Common myeloid progenitor, CD34-positive (primary cell): Measurements from ENCODE around the gene STK10.
A peak's percentile ranks its signal among the peaks of the same experiment; 100 is the strongest.

ENCODE experiments used
- CTCF ChIA-PET: fragments of 350-600 bp; sonication (Branson Sonifier 250); formaldehyde crosslinking; loops from one replicate; lab custom pipeline; 2021; ENCODE audit warnings: antibody characterized with exemption; lab: Charles Lee
- POLR2A ChIA-PET: fragments of 350-600 bp; sonication (Branson Sonifier 250); formaldehyde crosslinking; loops from one replicate; lab custom pipeline; 2021; ENCODE audit warnings: antibody characterized with exemption; lab: Charles Lee
- DNase-seq, 3 donors: peaks; one replicate each; pipeline versions ENCODE4 v3.0.0 to v3.0.0-alpha.2; 2013
- H3K27ac ChIP-seq, 2 experiments: 1 replicate in 1 of 2; 2 replicates in 1 of 2; pipeline ENCODE4 v1.7.0; 2013; ENCODE audit warnings: inconsistent platforms in 2 of 2, low read length in 2 of 2, mild to moderate bottlenecking in 2 of 2, low read depth in 1 of 2, moderate library complexity in 1 of 2; ENCODE audit not compliant: severe bottlenecking in 2 of 2, insufficient read depth in 1 of 2, poor library complexity in 1 of 2
- H3K27me3 ChIP-seq, 5 experiments: replicated peaks in 2 of 5; 1 replicate in 3 of 5; 2 replicates in 2 of 5; pipeline versions ENCODE4 v1.6.1 to v1.7.0; 2013; ENCODE audit warnings: low read length in 4 of 5, mild to moderate bottlenecking in 2 of 5, moderate library complexity in 2 of 5, inconsistent platforms in 1 of 5; ENCODE audit not compliant: insufficient read depth in 5 of 5, control insufficient read depth in 4 of 5
- H3K36me3 ChIP-seq, 4 experiments: 1 replicate in 2 of 4; 2 replicates in 2 of 4; pipeline versions ENCODE4 v1.6.1 to v1.7.0; 2013; ENCODE audit warnings: low read length in 3 of 4, control low read depth in 1 of 4, mild to moderate bottlenecking in 1 of 4; ENCODE audit not compliant: control insufficient read depth in 4 of 4, insufficient read depth in 4 of 4
- H3K4me1 ChIP-seq, 4 experiments: 1 replicate in 3 of 4; 2 replicates in 1 of 4; pipeline versions ENCODE4 v1.6.1 to v1.7.1; 2013; ENCODE audit warnings: low read length in 3 of 4, mild to moderate bottlenecking in 3 of 4, control low read depth in 1 of 4, inconsistent platforms in 1 of 4, moderate library complexity in 1 of 4; ENCODE audit not compliant: control insufficient read depth in 4 of 4, insufficient read depth in 4 of 4; ENCODE audit errors: control extremely low read depth in 1 of 4
- H3K4me3 ChIP-seq, 7 experiments: 1 replicate in 4 of 7; 2 replicates in 3 of 7; pipeline versions ENCODE4 v1.5.1 to v1.7.0; 2013; ENCODE audit warnings: mild to moderate bottlenecking in 7 of 7, low read length in 6 of 7, moderate library complexity in 6 of 7, inconsistent platforms in 2 of 7, low read depth in 2 of 7, control low read depth in 1 of 7; ENCODE audit not compliant: insufficient read depth in 4 of 7, control insufficient read depth in 1 of 7; ENCODE audit errors: extremely low read depth in 1 of 7
- H3K9me3 ChIP-seq, 5 experiments: 1 replicate in 4 of 5; 2 replicates in 1 of 5; pipeline versions ENCODE4 v1.6.1 to v1.7.1; 2013; ENCODE audit warnings: low read length in 4 of 5, mild to moderate bottlenecking in 2 of 5, inconsistent platforms in 1 of 5, low read depth in 1 of 5, moderate library complexity in 1 of 5; ENCODE audit not compliant: control insufficient read depth in 4 of 5, insufficient read depth in 2 of 5; ENCODE audit errors: control extremely low read depth in 1 of 5
- WGBS: methylation state at CpG from one replicate; pipeline ENCODE4 v1.1.5; 2013; ENCODE audit not compliant: insufficient coverage; 5-methylcytosine and 5-hydroxymethylcytosine counted together

The STK10 gene

DNA sequence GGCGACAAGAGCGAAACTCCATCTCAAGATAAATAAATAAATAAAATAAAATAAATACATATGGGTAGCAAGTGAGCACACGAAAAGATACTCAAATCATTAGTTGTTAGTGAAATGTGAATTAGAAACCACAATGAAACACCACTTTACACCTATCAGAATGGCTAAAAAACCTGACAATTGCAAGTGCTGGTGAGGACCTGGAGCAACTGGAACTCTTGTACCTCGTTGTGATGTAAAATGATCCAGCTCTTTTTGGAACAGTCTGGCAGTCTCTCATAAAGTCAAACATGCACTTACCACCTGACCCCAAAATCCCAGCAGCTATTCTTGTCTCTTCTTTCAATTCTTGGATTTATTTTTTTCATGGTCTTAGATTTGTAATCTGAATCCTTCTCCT, 112.4 kb downstream of the STK10 start:
- DNase-seq: no peak
- ChIA-PET POLR2A (no interaction called here), CTCF (interaction anchor here (1.1 kb wide), 1 partner anchor 17 kb away, joined by 3 read pairs; no protein-coding TSS in a partner anchor)
- Histone ChIP-seq H3K9me3 (no peaks in the 10 kb centered on the region), H3K36me3 (peaks cover 18 to 49% (median 34%) of the 10 kb centered on the region in 4 experiments), H3K4me1 (peaks cover 0 to 41% (median 29%) of the 10 kb centered on the region in 4 experiments), H3K27ac (no peak overlapping the region), H3K4me3 (no peak overlapping the region), H3K27me3 (no peaks in the 10 kb centered on the region)
- 100% methylated on average over 1 of the region's 4 CpGs for WGBS

DNA sequence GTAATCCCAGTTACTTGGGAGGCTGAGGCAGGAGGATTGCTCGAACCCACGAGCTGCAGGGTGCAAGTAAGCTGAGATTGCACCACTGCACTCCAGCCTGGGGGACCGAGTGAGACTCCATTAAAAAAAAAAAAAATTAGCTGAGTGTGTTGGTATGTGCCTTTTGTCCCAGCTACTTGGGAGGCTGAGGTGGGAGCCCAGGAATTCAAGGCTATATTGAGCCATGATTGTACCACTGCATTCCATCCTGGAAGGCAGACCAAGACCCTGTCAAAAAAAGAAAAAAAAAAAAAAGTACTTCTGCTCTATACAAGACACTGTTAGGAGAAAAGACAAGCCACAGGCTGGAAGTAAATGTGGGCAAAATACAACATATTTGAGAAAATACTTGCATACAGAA, 113.1 kb downstream of the STK10 start:
- Histone ChIP-seq H3K27me3 (no peaks in the 10 kb centered on the region), H3K36me3 (peaks cover 13 to 41% (median 28%) of the 10 kb centered on the region in 4 experiments), H3K4me1 (peaks cover 0 to 34% (median 29%) of the 10 kb centered on the region in 4 experiments), H3K27ac (no peak overlapping the region), H3K9me3 (no peaks in the 10 kb centered on the region), H3K4me3 (no peak overlapping the region)
- DNase-seq: no peak
- WGBS: 98% methylated on average over 3 of the region's 3 CpGs
- ChIA-PET POLR2A (no interaction called here), CTCF (no interaction called here)

DNA sequence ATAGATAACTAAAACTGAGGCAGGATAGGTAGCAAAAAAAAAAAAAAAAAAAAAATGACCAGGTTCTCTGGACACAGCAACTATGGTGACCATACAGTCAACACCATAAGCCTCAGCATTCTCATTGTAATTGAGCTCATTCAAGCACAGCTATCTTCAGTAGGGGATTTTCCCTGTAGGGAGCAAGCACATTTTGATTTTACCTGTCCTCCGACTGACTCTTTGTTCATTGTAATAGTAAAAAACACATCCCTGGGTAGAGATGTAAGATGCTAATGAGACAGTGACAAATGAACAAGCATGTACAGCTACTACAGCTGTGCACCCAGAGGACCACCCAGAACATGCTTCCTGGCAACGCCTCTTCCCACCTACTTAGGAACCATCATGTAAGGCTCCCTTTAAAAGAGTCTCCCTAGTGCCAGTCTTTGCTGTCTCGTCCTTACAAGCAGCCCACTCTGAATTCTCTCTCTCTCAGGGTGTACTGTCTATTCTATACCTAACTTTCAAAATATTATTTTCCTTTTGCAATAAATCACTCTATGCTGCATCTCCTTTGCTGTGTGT, 116.6 kb downstream of the STK10 start:
- Histone ChIP-seq H3K9me3 (no peaks in the 10 kb centered on the region), H3K4me1 (peaks cover 0 to 18% (median 12%) of the 10 kb centered on the region in 4 experiments), H3K4me3 (peak overlapping the region in 1 of 7 experiments; percentile 13), H3K36me3 (peaks cover 8 to 41% (median 22%) of the 10 kb centered on the region in 4 experiments), H3K27ac (no peak overlapping the region), H3K27me3 (no peaks in the 10 kb centered on the region)
- ChIA-PET POLR2A (no interaction called here), CTCF (interaction anchor here (1.1 to 1.9 kb wide), 2 partner anchors 12 to 25 kb away, joined by 3 to 5 read pairs; no protein-coding TSS in a partner anchor)
- WGBS: 89% methylated on average over 2 of the region's 3 CpGs
- no peak for DNase-seq

DNA sequence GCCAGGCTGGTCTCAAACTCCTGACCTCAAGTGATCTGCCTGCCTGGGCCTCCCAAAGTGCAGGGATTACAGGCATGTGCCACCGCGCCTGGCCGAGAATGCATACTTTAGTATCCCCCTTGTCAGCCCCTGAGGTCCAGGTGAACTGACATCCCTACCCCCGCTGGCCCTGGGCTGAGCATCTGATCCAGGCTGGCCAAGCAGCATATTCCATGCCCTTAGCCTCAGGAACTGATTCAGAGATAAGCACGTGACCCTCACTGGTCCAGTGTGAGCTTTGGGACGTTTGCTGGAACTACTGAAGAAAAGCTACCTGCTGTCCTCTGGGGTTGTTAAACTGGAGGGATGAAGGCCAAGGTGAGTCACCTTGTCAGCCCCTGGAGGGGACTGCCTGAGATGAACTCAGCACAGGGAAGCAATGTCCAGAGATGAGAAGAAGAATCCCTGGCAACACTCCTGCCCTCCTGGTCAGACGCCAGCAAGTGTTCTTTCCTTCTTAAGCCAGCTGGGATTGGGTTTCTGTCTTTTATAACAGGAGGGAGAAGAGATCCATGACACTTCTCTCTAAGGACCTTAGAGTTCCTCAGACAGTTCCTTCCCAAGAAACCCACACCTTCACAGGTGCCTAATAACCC, 122.5 kb downstream of the STK10 start:
- WGBS: 97% methylated on average over 4 of the region's 7 CpGs
- POLR2A ChIA-PET: no interaction called here
- Histone ChIP-seq H3K4me3 (no peak overlapping the region), H3K36me3 (peaks cover 7 to 69% (median 44%) of the 10 kb centered on the region in 4 experiments), H3K9me3 (no peaks in the 10 kb centered on the region), H3K27ac (no peak overlapping the region), H3K27me3 (no peaks in the 10 kb centered on the region), H3K4me1 (peaks cover 0 to 28% (median 19%) of the 10 kb centered on the region in 4 experiments)
- DNase-seq: no peak
- CTCF ChIA-PET: interaction anchor here (0.7 to 2.5 kb wide), 4 partner anchors 8 to 154 kb away, joined by 3 to 6 read pairs (median 4); no protein-coding TSS in a partner anchor

DNA sequence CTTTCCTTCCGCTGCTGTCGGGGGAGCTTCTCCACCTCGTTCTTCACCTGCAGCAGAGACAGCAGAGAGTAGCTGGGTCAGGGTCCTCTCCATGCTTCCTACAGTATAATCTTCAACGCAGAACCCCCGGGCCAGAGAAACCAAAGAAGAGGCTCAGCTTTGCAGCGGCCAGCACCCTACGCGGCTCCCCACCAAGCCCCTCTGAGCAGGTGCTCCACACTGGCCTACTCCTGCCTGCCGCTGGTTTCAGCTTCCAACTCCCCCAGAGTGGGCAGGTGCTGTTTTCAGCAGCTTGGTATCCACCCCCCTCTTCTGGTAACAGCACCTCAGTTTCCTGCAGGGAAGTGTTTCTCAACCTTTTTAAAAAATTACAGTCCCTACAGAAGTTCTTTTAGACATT, 123.3 kb downstream of the STK10 start:
- Histone ChIP-seq H3K4me3 (no peak overlapping the region), H3K27me3 (no peaks in the 10 kb centered on the region), H3K36me3 (peaks cover 7 to 77% (median 52%) of the 10 kb centered on the region in 4 experiments), H3K9me3 (no peaks in the 10 kb centered on the region), H3K27ac (no peak overlapping the region), H3K4me1 (peaks cover 0 to 28% (median 19%) of the 10 kb centered on the region in 4 experiments)
- ChIA-PET POLR2A (interaction anchor here (0.5 kb wide), 1 partner anchor 14 kb away, joined by 4 read pairs; no protein-coding TSS in a partner anchor), CTCF (interaction anchor here (0.7 to 2.5 kb wide), 4 partner anchors 24 to 153 kb away, joined by 3 to 6 read pairs (median 4); partner anchors contain the start of gene STK10)
- no peak for DNase-seq
- 97% methylated on average over 8 of the region's 9 CpGs for WGBS

DNA sequence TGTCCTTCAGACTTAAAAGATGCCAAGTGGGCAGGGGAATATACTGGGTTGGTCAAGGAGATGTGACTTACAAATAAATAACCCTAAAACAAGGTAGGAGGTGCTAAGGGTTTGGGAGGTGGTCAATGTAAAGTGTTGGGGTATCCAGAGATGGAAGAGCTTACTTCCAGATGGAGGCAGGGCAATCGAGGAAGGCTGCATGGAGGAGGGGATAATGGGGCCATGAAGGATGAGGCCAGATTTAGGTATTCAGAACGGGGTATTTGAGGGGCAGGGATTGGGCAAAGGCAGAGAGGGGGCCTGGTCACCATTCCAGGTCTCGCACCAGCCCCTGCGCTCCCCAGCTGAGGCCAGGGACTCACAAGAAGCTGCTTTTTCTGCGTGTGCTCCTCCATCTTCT, 123.7 kb downstream of the STK10 start:
- Histone ChIP-seq H3K4me1 (peaks cover 0 to 28% (median 19%) of the 10 kb centered on the region in 4 experiments), H3K4me3 (no peak overlapping the region), H3K9me3 (no peaks in the 10 kb centered on the region), H3K36me3 (peaks cover 7 to 77% (median 55%) of the 10 kb centered on the region in 4 experiments), H3K27ac (no peak overlapping the region), H3K27me3 (no peaks in the 10 kb centered on the region)
- POLR2A ChIA-PET: interaction anchor here (0.5 kb wide), 1 partner anchor 14 kb away, joined by 4 read pairs; no protein-coding TSS in a partner anchor
- WGBS: 100% methylated on average over 5 of the region's 5 CpGs
- CTCF ChIA-PET: interaction anchor here (0.7 to 1.1 kb wide), 3 partner anchors 124 to 153 kb away, joined by 3 to 5 read pairs (median 3); partner anchors contain the start of gene STK10
- DNase-seq: no peak
